Thoracic aorta (tissue), 2 donors: Measurements from ENCODE around the gene SMPDL3A. TPM values are rescaled to one million over a fixed set of nuclear protein-coding genes. Genes with fewer than 3 reads are reported as not detected.
"Not testable (repeated sequence)": the region's sequence is repeated elsewhere in the genome, so short reads cannot be mapped to it uniquely, and the experiment has no call there.

Experiments used
- ATAC-seq: fragments of 150-250 bp; one replicate; pipeline ENCODE4 v1.8.0; 2017; ENCODE audit warnings: low read depth; ENCODE audit not compliant: insufficient number of reproducible peaks, low FRiP score
- DNase-seq: peaks from one replicate; pipeline ENCODE4 v3.0.0-alpha.2; 2020; ENCODE audit warnings: low spot score
- H3K27ac ChIP-seq, 2 donors: fragments of 200-600 bp; sonication (generic); 1 replicate in 1 of 2; 2 replicates in 1 of 2; pipeline ENCODE4 v1.5.1; 2016; ENCODE audit warnings: mild to moderate bottlenecking in 2 of 2, moderate library complexity in 2 of 2
- H3K27me3 ChIP-seq: fragments of 200-600 bp; sonication (generic); replicated peaks from 2 replicates; pipeline ENCODE4 v1.6.0; 2016; ENCODE audit warnings: mild to moderate bottlenecking; ENCODE audit not compliant: insufficient read depth
- H3K36me3 ChIP-seq: fragments of 200-600 bp; sonication (generic); one replicate; pipeline ENCODE4 v1.5.1; 2016
- H3K4me1 ChIP-seq, 2 donors: fragments of 200-600 bp; sonication (generic); 1 replicate in 1 of 2; 2 replicates in 1 of 2; pipeline versions ENCODE4 v1.5.1 to v1.6.0; 2016; ENCODE audit warnings: low read depth in 2 of 2, mild to moderate bottlenecking in 1 of 2; ENCODE audit not compliant: control insufficient read depth in 1 of 2
- H3K4me3 ChIP-seq: fragments of 200-600 bp; sonication (generic); 2 replicates; pipeline ENCODE4 v1.5.1; 2016; ENCODE audit warnings: mild to moderate bottlenecking
- H3K9me3 ChIP-seq: fragments of 200-600 bp; sonication (generic); 2 replicates; pipeline ENCODE4 v1.5.1; 2016
- total RNA-seq, 2 donors: library from RNA; depleted of rRNA; stranded (reverse); fragments of >200 nt; gene quantifications; one replicate each; pipeline versions ENCODE4 v1.1.0 to v1.2.3, GENCODE V29; 2016
- TF ChIP-seq, protein P1 (sequence below): fragments of 200-600 bp; sonication (generic); IDR thresholded peaks from one replicate; pipeline ENCODE4 v1.5.1; 2019; ENCODE audit warnings: antibody characterized with exemption

The SMPDL3A gene, protein sequence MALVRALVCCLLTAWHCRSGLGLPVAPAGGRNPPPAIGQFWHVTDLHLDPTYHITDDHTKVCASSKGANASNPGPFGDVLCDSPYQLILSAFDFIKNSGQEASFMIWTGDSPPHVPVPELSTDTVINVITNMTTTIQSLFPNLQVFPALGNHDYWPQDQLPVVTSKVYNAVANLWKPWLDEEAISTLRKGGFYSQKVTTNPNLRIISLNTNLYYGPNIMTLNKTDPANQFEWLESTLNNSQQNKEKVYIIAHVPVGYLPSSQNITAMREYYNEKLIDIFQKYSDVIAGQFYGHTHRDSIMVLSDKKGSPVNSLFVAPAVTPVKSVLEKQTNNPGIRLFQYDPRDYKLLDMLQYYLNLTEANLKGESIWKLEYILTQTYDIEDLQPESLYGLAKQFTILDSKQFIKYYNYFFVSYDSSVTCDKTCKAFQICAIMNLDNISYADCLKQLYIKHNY
- total RNA-seq, result 1 to 10 TPM; 4.2 to 8.0 TPM

DNA sequence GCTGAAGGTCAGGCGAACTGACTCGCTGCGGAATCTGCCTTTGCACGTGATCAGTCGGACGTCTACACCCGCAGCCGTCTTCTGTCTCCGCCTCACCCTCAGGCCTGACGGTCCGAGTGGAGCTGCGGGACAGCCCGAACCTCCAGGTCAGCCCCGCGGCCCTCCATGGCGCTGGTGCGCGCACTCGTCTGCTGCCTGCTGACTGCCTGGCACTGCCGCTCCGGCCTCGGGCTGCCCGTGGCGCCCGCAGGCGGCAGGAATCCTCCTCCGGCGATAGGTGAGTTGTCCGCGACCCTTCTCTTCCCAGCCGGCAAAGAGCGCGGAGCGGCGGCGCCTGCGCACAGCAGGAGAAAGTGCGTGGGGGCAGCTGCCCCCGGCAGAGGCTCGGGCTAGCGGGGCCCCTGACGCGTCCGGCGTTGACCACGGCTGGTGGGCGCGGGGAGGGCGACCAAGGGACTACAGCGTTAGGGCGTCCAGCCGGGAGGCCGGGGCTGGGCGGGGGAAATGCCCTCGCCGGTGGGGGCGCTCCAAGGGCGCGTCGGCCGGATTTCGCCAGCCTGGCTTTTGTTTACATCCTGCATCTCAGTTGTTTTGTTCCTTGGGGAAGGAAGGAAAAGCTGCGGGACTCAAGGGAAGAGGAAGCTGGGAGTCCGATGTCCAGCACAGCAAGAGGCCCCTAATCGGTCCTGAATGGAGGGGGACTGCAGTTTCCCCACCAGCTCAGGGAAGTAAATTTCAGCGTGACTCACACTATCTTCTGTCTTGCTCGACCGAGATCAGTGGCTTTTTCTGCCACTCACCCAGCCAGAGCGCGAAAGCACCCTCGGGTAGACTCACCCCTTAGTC lies at the start of gene SMPDL3A:
TSS of gene SMPDL3A (plus strand) at position 77 of the 846 bp plus-strand sequence. CDS start at position 166, 89 bp downstream.
- Histone ChIP-seq H3K27me3 (no peaks in the 10 kb centered on the region), H3K4me1 (peaks cover 0 to 7% of the 10 kb centered on the region in 2 donors), H3K4me3 (peak within 1 kb of the TSS; percentile 92), H3K9me3 (no peaks in the 10 kb centered on the region), H3K36me3 (no peaks in the 10 kb centered on the region), H3K27ac (peak within 1 kb of the TSS; percentile 66 to 88)
- TF ChIP-seq, protein P1, sequence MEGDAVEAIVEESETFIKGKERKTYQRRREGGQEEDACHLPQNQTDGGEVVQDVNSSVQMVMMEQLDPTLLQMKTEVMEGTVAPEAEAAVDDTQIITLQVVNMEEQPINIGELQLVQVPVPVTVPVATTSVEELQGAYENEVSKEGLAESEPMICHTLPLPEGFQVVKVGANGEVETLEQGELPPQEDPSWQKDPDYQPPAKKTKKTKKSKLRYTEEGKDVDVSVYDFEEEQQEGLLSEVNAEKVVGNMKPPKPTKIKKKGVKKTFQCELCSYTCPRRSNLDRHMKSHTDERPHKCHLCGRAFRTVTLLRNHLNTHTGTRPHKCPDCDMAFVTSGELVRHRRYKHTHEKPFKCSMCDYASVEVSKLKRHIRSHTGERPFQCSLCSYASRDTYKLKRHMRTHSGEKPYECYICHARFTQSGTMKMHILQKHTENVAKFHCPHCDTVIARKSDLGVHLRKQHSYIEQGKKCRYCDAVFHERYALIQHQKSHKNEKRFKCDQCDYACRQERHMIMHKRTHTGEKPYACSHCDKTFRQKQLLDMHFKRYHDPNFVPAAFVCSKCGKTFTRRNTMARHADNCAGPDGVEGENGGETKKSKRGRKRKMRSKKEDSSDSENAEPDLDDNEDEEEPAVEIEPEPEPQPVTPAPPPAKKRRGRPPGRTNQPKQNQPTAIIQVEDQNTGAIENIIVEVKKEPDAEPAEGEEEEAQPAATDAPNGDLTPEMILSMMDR, result no peak
- ATAC-seq (peak; percentile 23), DNase-seq (peak; percentile 9)

DNA sequence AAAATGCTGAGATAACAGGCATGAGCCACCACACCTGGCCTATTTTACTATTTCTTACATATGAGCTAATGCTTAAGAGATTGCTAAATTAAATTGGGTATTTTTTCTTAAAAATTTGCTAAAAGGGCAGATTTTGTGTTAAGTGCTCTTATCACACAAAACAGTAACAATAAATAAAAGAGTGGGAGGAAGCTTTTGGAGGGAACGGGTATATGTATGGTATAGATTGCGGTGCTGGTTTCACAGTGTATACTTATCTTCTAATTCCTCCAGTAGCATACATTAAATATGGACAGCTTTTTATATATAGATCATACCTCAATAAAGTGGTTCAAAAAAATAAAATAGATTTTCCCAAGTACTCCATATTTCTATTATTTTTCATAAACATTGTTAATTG lies 49.0 kb upstream of the SMPDL3A start:
- no peaks in the 10 kb centered on the region for H3K27me3 ChIP-seq
- ATAC-seq, result no peak
- DNase-seq, result no peak
- no peaks in the 10 kb centered on the region for H3K36me3 ChIP-seq
- TF ChIP-seq, protein P1, result no peak
- no peak overlapping the region for H3K4me3 ChIP-seq
- no peaks in the 10 kb centered on the region for H3K9me3 ChIP-seq
- H3K4me1 ChIP-seq, result no peaks in the 10 kb centered on the region
- no peak overlapping the region for H3K27ac ChIP-seq

DNA sequence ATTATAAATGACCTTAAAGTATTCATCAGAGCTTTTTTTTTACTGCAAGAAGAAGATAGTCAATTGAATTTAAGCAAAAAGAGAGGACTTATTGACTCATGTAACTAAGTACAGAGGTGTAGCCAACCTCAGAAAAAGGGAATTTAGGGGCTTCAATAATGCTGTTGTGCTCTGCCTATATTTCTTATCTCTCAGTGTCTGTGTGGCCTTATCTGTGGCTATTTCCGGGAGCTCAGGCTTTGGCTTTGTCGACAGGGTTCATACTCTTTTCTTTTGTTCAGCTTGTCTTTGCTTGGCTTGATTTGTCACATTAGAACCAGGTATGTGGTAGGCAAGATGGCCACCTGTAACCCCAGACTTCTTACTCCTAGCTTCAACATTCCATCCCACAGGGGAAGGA lies 48.1 kb upstream of the SMPDL3A start:
- Histone ChIP-seq H3K4me3 (no peak overlapping the region), H3K36me3 (no peaks in the 10 kb centered on the region), H3K4me1 (no peaks in the 10 kb centered on the region), H3K27me3 (no peaks in the 10 kb centered on the region), H3K27ac (no peak overlapping the region), H3K9me3 (no peaks in the 10 kb centered on the region)
- ATAC-seq (no peak), DNase-seq (no peak)
- TF ChIP-seq, protein P1, result no peak

DNA sequence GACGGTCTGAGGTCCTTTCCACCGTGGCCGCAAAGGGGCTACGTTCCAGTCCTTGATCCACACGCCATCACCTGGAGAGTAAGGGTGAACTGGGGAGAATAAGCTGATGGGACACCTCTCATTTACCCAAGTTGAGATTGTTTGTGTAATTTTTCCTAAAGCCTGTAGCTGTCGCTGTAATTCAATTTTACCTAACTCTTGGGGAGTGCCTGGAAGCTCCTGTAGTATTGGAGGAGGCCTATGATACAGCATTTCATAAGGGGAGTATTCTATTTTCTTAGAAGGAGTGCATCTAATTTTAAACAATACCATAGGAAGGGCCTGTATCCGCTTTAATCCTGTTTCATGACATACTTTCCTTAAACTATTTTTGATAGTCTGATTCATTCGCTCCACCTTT lies 44.8 kb upstream of the SMPDL3A start:
- ATAC-seq, H3K36me3 ChIP-seq: not testable (repeated sequence)

DNA sequence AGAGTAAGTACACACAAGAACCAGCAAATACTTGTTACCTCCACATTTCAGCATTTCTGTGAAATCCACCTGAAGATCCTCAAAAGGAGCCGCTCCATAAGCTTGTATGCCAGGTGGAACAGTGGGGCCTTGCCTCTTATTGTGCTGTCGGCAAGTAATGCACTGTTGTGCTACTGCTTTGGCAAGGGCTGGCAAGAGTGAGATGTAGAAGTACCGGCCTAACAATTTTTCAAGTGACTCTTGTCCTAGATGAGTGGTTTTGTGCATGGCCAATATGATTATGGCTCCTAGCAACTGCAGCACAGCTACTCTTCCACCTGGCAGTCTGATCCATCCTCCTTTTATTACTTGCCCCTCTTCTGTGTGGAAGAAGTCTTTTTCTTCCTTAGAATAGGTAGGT lies 44.2 kb upstream of the SMPDL3A start:
- not testable (repeated sequence) for H3K4me3 ChIP-seq, H3K27ac ChIP-seq, H3K9me3 ChIP-seq, ATAC-seq, DNase-seq, H3K36me3 ChIP-seq, H3K4me1 ChIP-seq, H3K27me3 ChIP-seq

More for the DNA sequence above, 44.8 kb upstream of the SMPDL3A start:
- H3K4me1 ChIP-seq, H3K9me3 ChIP-seq, H3K4me3 ChIP-seq, H3K27ac ChIP-seq, DNase-seq, H3K27me3 ChIP-seq: not testable (repeated sequence)

DNA sequence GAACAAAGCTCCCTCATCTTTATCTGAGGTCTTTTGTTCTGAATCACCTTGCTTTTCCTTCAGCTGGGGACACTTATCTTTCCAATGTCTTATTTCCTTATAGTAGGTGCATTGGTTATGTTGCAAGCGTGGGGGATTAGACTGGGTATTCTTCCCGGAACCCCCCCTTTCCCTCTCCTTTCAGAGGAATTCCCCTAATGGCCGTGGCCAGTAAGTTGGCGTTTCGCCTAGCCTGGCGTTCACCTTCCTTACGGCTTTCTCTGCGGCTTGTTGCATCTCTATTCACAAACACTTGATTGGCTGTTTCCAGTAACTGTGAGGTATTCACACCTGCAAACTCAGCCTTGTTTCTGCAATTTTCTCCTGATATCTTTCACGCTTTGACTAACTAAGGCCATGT lies 42.4 kb upstream of the SMPDL3A start:
- DNase-seq (no peak), ATAC-seq (no peak)
- H3K36me3 ChIP-seq, result no peaks in the 10 kb centered on the region
- H3K4me3 ChIP-seq, result no peak overlapping the region
- H3K9me3 ChIP-seq, result no peaks in the 10 kb centered on the region
- TF ChIP-seq, protein P1, result no peak
- no peak overlapping the region for H3K27ac ChIP-seq
- H3K4me1 ChIP-seq, result no peaks in the 10 kb centered on the region
- no peaks in the 10 kb centered on the region for H3K27me3 ChIP-seq
